Epidermal melanocyte (primary cell): Measurements from ENCODE around the gene SLCO3A1.

ENCODE experiments used
- DNase-seq: peaks from one replicate; pipeline ENCODE4 v3.0.0; 2011; ENCODE audit warnings: low spot score; ENCODE audit not compliant: insufficient read length

The SLCO3A1 gene

GRCh38 chr15:91909111-91909510 is 55.6 kb downstream of the SLCO3A1 start:
- no peak for DNase-seq

GRCh38 chr15:91909574-91909973 is 56.1 kb downstream of the SLCO3A1 start:
- DNase-seq: no peak

GRCh38 chr15:91911844-91912243 is 58.3 kb downstream of the SLCO3A1 start:
- DNase-seq: no peak

GRCh38 chr15:91912336-91912735 is 58.8 kb downstream of the SLCO3A1 start:
- no peak for DNase-seq

- no peak for DNase-seq
These were observed 60.1 kb downstream of the SLCO3A1 start for GRCh38 chr15:91913560-91913959.

GRCh38 chr15:91915576-91915975 is 62.1 kb downstream of the SLCO3A1 start:
- no peak for DNase-seq

- DNase-seq: no peak
These were observed 62.5 kb downstream of the SLCO3A1 start for GRCh38 chr15:91916051-91916450.

GRCh38 chr15:91917686-91918360 is 64.3 kb downstream of the SLCO3A1 start:
- DNase-seq: no peak

GRCh38 chr15:91919014-91919534 is 65.6 kb downstream of the SLCO3A1 start:
- DNase-seq: no peak

- DNase-seq: no peak
These were observed 67.8 kb downstream of the SLCO3A1 start for GRCh38 chr15:91921188-91921842.

- DNase-seq: no peak
These were observed 68.3 kb downstream of the SLCO3A1 start for GRCh38 chr15:91921843-91922198.

GRCh38 chr15:91922646-91923547 is 69.4 kb downstream of the SLCO3A1 start:
- no peak for DNase-seq

- DNase-seq: no peak
These were observed 70.7 kb downstream of the SLCO3A1 start for GRCh38 chr15:91924183-91924582.

GRCh38 chr15:91924837-91925495 is 71.5 kb downstream of the SLCO3A1 start:
- no peak for DNase-seq

GRCh38 chr15:91925794-91926193 is 72.3 kb downstream of the SLCO3A1 start:
- no peak for DNase-seq

- no peak for DNase-seq
These were observed 73.4 kb downstream of the SLCO3A1 start for GRCh38 chr15:91926908-91927270.

GRCh38 chr15:91927585-91927984 is 74.1 kb downstream of the SLCO3A1 start:
- no peak for DNase-seq

GRCh38 chr15:91928675-91929074 is 75.2 kb downstream of the SLCO3A1 start:
- DNase-seq: no peak

GRCh38 chr15:91929509-91929908 is 76.0 kb downstream of the SLCO3A1 start:
- DNase-seq: no peak

- DNase-seq: no peak
These were observed 76.6 kb downstream of the SLCO3A1 start for GRCh38 chr15:91930092-91930491.

GRCh38 chr15:91936182-91936775 is 82.8 kb downstream of the SLCO3A1 start:
- DNase-seq: no peak
